Activated CD8-positive, alpha-beta T cell treated with anti-CD3 and anti-CD28 coated beads for 36 hours (primary cell): Measurements from ENCODE around the gene RNF220. TPM values are rescaled to one million over a fixed set of nuclear protein-coding genes. Genes with fewer than 3 reads are reported as not detected.
"Not testable (repeated sequence)": the region's sequence is repeated elsewhere in the genome, so short reads cannot be mapped to it uniquely, and the experiment has no call there.

ENCODE experiments used
- ATAC-seq: fragments of 200-7000 bp; cut with Tn5 transposase; one replicate; pipeline ENCODE4 v1.10.0; 2021; ENCODE audit warnings: mild to moderate bottlenecking, moderate library complexity
- CTCF ChIA-PET: fragments of 350-600 bp; sonication (Branson Sonifier 250); formaldehyde crosslinking; loops from one replicate; lab custom pipeline; 2021; ENCODE audit warnings: antibody characterized with exemption; lab: Charles Lee
- POLR2A ChIA-PET: fragments of 350-600 bp; sonication (Branson Sonifier 250); formaldehyde crosslinking; loops from one replicate; lab custom pipeline; 2021; ENCODE audit warnings: antibody characterized with exemption; lab: Charles Lee
- DNase-seq: peaks from one replicate; pipeline ENCODE4 v3.0.0-alpha.2; 2020
- H3K27ac Mint-ChIP-seq: one replicate; pipeline ENCODE4 v1.8.0; 2021; ENCODE audit warnings: mild to moderate bottlenecking, mixed read lengths
- H3K27me3 Mint-ChIP-seq: one replicate; pipeline ENCODE4 v1.8.0; 2021; ENCODE audit warnings: mixed read lengths
- H3K36me3 Mint-ChIP-seq: one replicate; pipeline ENCODE4 v1.8.0; 2021; ENCODE audit warnings: low read depth, mixed read lengths
- H3K4me1 Mint-ChIP-seq: one replicate; pipeline ENCODE4 v1.8.0; 2021; ENCODE audit warnings: low read depth, mixed read lengths
- H3K4me3 Mint-ChIP-seq: one replicate; pipeline ENCODE4 v1.8.0; 2021; ENCODE audit warnings: mild to moderate bottlenecking, moderate library complexity, mixed read lengths
- H3K9me3 Mint-ChIP-seq: one replicate; pipeline ENCODE4 v1.8.0; 2021; ENCODE audit warnings: mixed read lengths
- intact Hi-C: fragments of 100-400 bp; cut with micrococcal nuclease; formaldehyde crosslinking; loops from one replicate; pipeline ENCODE4 v1.10.0; 2022
- microRNA-seq: library from miRNA; unstranded; fragments of <30 nt; microRNA quantifications from one replicate; pipeline ENCODE4 v1.2.0, GENCODE V29; 2022; ENCODE audit warnings: borderline microRNAs expressed, borderline replicate concordance
- total RNA-seq, 2 experiments: library from RNA; stranded (reverse); gene quantifications; one replicate each; pipeline ENCODE4 v1.2.3, GENCODE V29; 2021
- TF ChIP-seq, protein P1 (sequence below): fragments of 200-600 bp; IDR thresholded peaks from one replicate; pipeline ENCODE4 v1.8.0; 2022; ENCODE audit warnings: antibody characterized with exemption, mild to moderate bottlenecking

Gene RNF220
- total RNA-seq, 2 experiments from 2014 or later, result 71.9 to 79.1 TPM

DNA sequence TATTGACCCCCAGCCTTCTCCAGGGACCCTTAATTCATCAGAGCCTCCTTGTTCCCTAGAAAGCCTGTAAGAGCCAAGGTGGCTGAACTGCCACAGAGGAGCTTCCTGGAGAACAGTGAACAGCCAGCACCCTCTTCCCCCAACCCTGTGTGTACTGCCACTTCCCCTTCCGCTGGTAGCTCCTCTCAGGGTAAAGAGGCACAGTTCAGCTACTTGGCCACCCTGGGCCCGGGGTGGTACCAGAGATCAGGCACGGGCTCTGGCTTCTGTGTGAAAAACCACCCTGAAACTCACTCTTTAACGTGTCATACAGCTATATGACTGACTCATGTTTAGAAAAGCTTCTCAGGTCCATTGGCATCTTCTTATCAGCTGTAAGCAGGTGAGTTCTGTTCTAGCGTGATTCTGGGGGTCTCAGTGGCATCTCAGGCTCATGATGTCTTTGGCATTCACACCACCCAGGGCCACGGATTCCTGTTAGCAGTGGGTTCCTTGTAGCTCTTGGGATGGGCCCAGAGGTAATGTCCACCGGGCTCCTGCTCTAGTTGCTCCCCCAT is 291.8 kb downstream of the RNF220 start:
- peak; percentile 65 for DNase-seq
- peak; percentile 85 for ATAC-seq
- Mint-ChIP-seq H3K9me3 (no peaks in the 10 kb centered on the region), H3K27me3 (no peaks in the 10 kb centered on the region), H3K36me3 (no peaks in the 10 kb centered on the region), H3K4me1 (peaks cover 37% of the 10 kb centered on the region), H3K27ac (peak overlapping the region; percentile 85), H3K4me3 (peak overlapping the region; percentile 41)
- ChIA-PET POLR2A (interaction anchor here (1.1 to 6.9 kb wide), 9 partner anchors 8 to 122 kb away, joined by 4 to 58 read pairs (median 6); partner anchors contain the start of genes RNU5D-1 and RPS8), CTCF (interaction anchor here (1.0 to 3.5 kb wide), 10 partner anchors 9 to 159 kb away, joined by 3 to 22 read pairs (median 8); partner anchors contain the start of gene RNU5D-1)
- TF ChIP-seq, protein P1, sequence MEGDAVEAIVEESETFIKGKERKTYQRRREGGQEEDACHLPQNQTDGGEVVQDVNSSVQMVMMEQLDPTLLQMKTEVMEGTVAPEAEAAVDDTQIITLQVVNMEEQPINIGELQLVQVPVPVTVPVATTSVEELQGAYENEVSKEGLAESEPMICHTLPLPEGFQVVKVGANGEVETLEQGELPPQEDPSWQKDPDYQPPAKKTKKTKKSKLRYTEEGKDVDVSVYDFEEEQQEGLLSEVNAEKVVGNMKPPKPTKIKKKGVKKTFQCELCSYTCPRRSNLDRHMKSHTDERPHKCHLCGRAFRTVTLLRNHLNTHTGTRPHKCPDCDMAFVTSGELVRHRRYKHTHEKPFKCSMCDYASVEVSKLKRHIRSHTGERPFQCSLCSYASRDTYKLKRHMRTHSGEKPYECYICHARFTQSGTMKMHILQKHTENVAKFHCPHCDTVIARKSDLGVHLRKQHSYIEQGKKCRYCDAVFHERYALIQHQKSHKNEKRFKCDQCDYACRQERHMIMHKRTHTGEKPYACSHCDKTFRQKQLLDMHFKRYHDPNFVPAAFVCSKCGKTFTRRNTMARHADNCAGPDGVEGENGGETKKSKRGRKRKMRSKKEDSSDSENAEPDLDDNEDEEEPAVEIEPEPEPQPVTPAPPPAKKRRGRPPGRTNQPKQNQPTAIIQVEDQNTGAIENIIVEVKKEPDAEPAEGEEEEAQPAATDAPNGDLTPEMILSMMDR, result no peak
- intact Hi-C loops, result no loop called here

DNA sequence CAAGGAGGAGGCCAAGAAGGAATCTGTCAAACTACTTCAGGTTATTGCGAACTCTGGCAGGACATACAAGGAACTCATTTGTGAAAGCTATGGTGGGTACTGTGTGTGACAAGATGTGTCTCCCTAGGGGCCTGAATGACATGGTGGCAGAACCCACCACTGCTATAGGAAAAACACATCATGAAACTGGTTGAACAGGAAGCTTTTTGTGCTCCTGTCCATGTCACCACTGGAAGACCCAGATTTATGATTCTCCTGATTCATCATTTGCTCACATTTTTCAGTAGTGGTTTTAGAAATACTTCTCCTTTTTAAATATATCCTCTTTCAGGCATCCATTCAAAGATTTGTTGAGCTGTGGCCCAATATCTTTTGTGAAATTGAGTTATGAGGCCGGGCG is 293.1 kb downstream of the RNF220 start:
- intact Hi-C loops, result no loop called here
- peak overlapping the region; percentile 25 for H3K27ac Mint-ChIP-seq
- no peak overlapping the region for H3K4me3 Mint-ChIP-seq
- no peaks in the 10 kb centered on the region for H3K27me3 Mint-ChIP-seq
- TF ChIP-seq, protein P1, result no peak
- peaks cover 30% of the 10 kb centered on the region for H3K4me1 Mint-ChIP-seq
- H3K36me3 Mint-ChIP-seq, result no peaks in the 10 kb centered on the region
- CTCF ChIA-PET, result interaction anchor here (2.6 to 3.5 kb wide), 3 partner anchors 8 to 46 kb away, joined by 11 to 22 read pairs (median 13); no protein-coding TSS in a partner anchor
- no peak for ATAC-seq
- DNase-seq, result no peak
- H3K9me3 Mint-ChIP-seq, result no peaks in the 10 kb centered on the region
- POLR2A ChIA-PET, result interaction anchor here (0.7 to 6.9 kb wide), 3 partner anchors 10 to 33 kb away, joined by 3 to 58 read pairs (median 6); partner anchors contain the start of gene RNU5D-1

DNA sequence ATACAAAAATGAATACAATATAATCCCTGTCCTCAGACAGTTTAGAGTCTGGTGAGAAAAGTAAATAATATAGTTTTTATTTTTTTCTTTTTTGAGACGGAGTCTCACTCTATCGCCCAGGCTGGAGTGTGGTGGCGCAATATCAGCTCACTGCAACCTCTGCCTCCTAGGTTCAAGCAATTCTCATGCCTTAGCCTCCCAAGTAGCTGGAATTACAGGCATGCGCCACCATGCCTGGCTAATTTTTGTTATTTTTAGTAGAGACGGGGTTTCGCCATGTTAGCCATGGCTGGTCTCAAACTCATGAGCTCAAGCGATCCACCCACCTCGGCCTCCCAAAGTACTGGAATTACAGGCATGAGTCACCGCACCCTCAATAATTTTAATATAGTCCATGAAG is 294.3 kb downstream of the RNF220 start:
- ATAC-seq, H3K4me3 Mint-ChIP-seq, H3K9me3 Mint-ChIP-seq, POLR2A ChIA-PET, H3K27me3 Mint-ChIP-seq, CTCF ChIA-PET, H3K36me3 Mint-ChIP-seq, H3K27ac Mint-ChIP-seq, intact Hi-C loops, DNase-seq: not testable (repeated sequence)
- H3K4me1 Mint-ChIP-seq, result peaks cover 25% of the 10 kb centered on the region

DNA sequence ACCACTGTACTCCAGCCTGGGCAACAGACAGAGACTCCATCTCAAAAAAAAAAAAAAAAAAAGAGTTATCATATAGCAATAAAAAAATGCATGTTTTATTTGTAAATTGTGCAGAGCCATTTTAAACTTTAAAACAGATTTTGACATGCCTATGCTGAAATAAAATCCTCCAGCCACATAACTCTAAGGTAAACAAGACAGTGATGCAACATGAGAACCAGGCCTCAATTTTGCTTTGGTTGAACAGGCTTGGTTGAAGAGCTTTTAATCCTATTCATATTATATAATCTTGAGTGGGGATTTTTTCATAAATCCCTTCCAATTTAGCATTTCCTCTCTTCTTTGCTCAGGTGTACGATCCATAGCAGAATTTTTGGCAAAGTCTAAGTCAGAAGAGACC is 295.5 kb downstream of the RNF220 start:
- no peak for DNase-seq
- TF ChIP-seq, protein P1, result no peak
- CTCF ChIA-PET, result no interaction called here
- no peaks in the 10 kb centered on the region for H3K9me3 Mint-ChIP-seq
- peaks cover 25% of the 10 kb centered on the region for H3K4me1 Mint-ChIP-seq
- H3K36me3 Mint-ChIP-seq, result no peaks in the 10 kb centered on the region
- H3K4me3 Mint-ChIP-seq, result no peak overlapping the region
- POLR2A ChIA-PET, result interaction anchor here (8.6 kb wide), 1 partner anchor 21 kb away, joined by 77 read pairs; no protein-coding TSS in a partner anchor
- no peak overlapping the region for H3K27ac Mint-ChIP-seq
- no peaks in the 10 kb centered on the region for H3K27me3 Mint-ChIP-seq
- intact Hi-C loops, result no loop called here
- ATAC-seq, result no peak

DNA sequence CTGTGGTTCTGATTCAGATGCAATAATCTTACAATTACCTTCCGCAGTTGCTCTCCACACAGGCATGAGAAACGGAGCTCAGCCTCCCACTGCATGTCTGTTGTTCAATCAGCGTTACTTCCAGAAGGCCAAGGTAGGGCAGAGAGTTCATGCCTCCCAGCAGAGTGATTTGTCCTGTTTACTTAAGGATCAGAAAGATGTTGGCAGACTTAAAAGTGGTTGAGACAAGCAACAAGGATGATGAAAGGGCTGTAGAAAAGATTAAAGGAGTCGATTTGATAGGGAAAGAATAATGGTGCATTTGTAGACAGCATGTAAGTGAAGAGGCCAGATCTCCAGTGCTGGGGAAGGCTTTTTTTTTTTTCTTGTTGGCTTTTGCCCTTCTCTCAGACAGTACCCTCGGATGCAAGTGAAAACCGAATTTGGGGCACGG is 296.1 kb downstream of the RNF220 start:
- Mint-ChIP-seq H3K36me3 (no peaks in the 10 kb centered on the region), H3K4me3 (no peak overlapping the region), H3K27me3 (no peaks in the 10 kb centered on the region), H3K4me1 (peaks cover 20% of the 10 kb centered on the region), H3K9me3 (no peaks in the 10 kb centered on the region), H3K27ac (no peak overlapping the region)
- TF ChIP-seq, protein P1, result no peak
- intact Hi-C loops, result no loop called here
- POLR2A ChIA-PET, result interaction anchor here (8.6 kb wide), 1 partner anchor 21 kb away, joined by 77 read pairs; no protein-coding TSS in a partner anchor
- DNase-seq (no peak), ATAC-seq (no peak)
- CTCF ChIA-PET, result interaction anchor here (0.9 to 1.2 kb wide), 2 partner anchors 11 to 48 kb away, joined by 3 read pairs; no protein-coding TSS in a partner anchor

Small RNA genes lying within 50 kb of the gene (microRNA-seq; reads per million reads assigned to microRNA genes)
- gene MIR5584, result not detected

Other genes with a start within 250 kb of the RNF220 start
- gene DMAP1, start 191.8 kb upstream of the RNF220 start, total RNA-seq, result 10 to 100 TPM; 26.5 to 29.6 TPM
- 10 to 100 TPM; 42.3 to 43.3 TPM for gene ERI3, start 50.0 kb upstream of the RNF220 start, total RNA-seq